Keratinocyte (primary cell): ENCODE results near the gene PRKN. TPM values are rescaled to one million over a fixed set of nuclear protein-coding genes. Genes with fewer than 3 reads are reported as not detected.

Source experiments
- DNase-seq: peaks from one replicate; pipeline ENCODE4 v3.0.0-alpha.2; 2011; ENCODE audit warnings: low read depth, missing footprints, low spot score
- FAIRE-seq: peaks from 2 replicates; lab custom pipeline; 2011; peaks lifted over from hg19 to GRCh38; lab: Jason Lieb, UNC
- H2AFZ ChIP-seq: 2 replicates; pipeline ENCODE4 v1.6.0; 2012; ENCODE audit warnings: low read length, control low read depth, inconsistent platforms; ENCODE audit not compliant: control insufficient read depth
- H3K27ac ChIP-seq: 2 replicates; pipeline ENCODE4 v1.5.1; 2011; ENCODE audit warnings: low read length; ENCODE audit not compliant: control insufficient read depth, insufficient read depth
- H3K27me3 ChIP-seq: 3 replicates; pipeline ENCODE4 v1.6.0; 2011; ENCODE audit warnings: low read length; ENCODE audit not compliant: control insufficient read depth, insufficient read depth; ENCODE audit errors: extremely low read depth
- H3K36me3 ChIP-seq, 2 experiments: 2 replicates in 1 of 2; 3 replicates in 1 of 2; pipeline ENCODE4 v1.5.1; 2011; ENCODE audit warnings: low read length in 2 of 2, mild to moderate bottlenecking in 1 of 2; ENCODE audit not compliant: control insufficient read depth in 2 of 2, insufficient read depth in 2 of 2; ENCODE audit errors: extremely low read depth in 1 of 2
- H3K4me1 ChIP-seq: 3 replicates; pipeline ENCODE4 v1.5.1; 2011; ENCODE audit warnings: low read length; ENCODE audit not compliant: control insufficient read depth, insufficient read depth; ENCODE audit errors: extremely low read depth
- H3K4me2 ChIP-seq: 3 replicates; pipeline ENCODE4 v1.6.0; 2011; ENCODE audit warnings: low read depth, low read length; ENCODE audit not compliant: control insufficient read depth, insufficient read depth; ENCODE audit errors: extremely low read depth
- H3K4me3 ChIP-seq, 3 experiments: fragments of 200-600 bp in 1 of 3; sonication (generic) in 1 of 3; 2 replicates in 2 of 3; 3 replicates in 1 of 3; pipeline ENCODE4 v1.5.1; 2011 to 2016; ENCODE audit warnings: low read length in 3 of 3, mild to moderate bottlenecking in 3 of 3, control low read depth in 2 of 3, inconsistent platforms in 1 of 3, low read depth in 1 of 3, mixed read lengths in 1 of 3, mixed run types in 1 of 3, moderate library complexity in 1 of 3; ENCODE audit not compliant: control insufficient read depth in 2 of 3, insufficient read depth in 2 of 3; ENCODE audit errors: extremely low read depth in 1 of 3
- H3K79me2 ChIP-seq: 2 replicates; pipeline ENCODE4 v1.6.0; 2012; ENCODE audit warnings: low read length; ENCODE audit not compliant: control insufficient read depth, insufficient read depth
- H3K9ac ChIP-seq: 3 replicates; pipeline ENCODE4 v1.6.0; 2011; ENCODE audit warnings: low read length; ENCODE audit not compliant: control insufficient read depth, insufficient read depth; ENCODE audit errors: extremely low read depth
- H3K9me1 ChIP-seq: 3 replicates; pipeline ENCODE4 v1.6.0; 2011; ENCODE audit warnings: low read length; ENCODE audit not compliant: control insufficient read depth, insufficient read depth; ENCODE audit errors: extremely low read depth
- H3K9me3 ChIP-seq: 2 replicates; pipeline ENCODE4 v1.5.1; 2012; ENCODE audit warnings: low read depth, low read length; ENCODE audit not compliant: control insufficient read depth
- H4K20me1 ChIP-seq: 3 replicates; pipeline ENCODE4 v1.6.0; 2011; ENCODE audit warnings: low read length; ENCODE audit not compliant: control insufficient read depth, insufficient read depth; ENCODE audit errors: extremely low read depth
- CTCF ChIP-seq, 3 experiments: IDR thresholded peaks in 1 of 3; conservative IDR thresholded peaks in 1 of 3; optimal IDR thresholded peaks in 1 of 3; 2 replicates in 2 of 3; 3 replicates in 1 of 3; pipeline versions ENCODE3 to v1.5.1; 2011; ENCODE audit warnings: low read length in 3 of 3, mild to moderate bottlenecking in 3 of 3, moderate library complexity in 2 of 3, control low read depth in 1 of 3, inconsistent platforms in 1 of 3; ENCODE audit not compliant: insufficient read depth in 2 of 3; ENCODE audit errors: extremely low read depth in 1 of 3
- EZH2 ChIP-seq: IDR thresholded peaks from one replicate; pipeline ENCODE4 v1.6.1; 2012; ENCODE audit warnings: inconsistent platforms, mild to moderate bottlenecking, low read length, moderate library complexity
- dilution Hi-C: fragments of 300-500 bp; cut with MboI; formaldehyde crosslinking; loops from one replicate; pipeline ENCODE4 v1.7.0; 2020; ENCODE audit warnings: low sequenced_read_pairs; ENCODE audit not compliant: extremely low pct_ligation_motif_present
- polyA plus RNA-seq, 5 experiments: library from polyadenylated mRNA; depleted of rRNA in 3 of 5; stranded (reverse) in 3 of 5; stranded (forward) in 1 of 5; unstranded in 1 of 5; fragments of >200 nt; gene quantifications; 1 replicate in 1 of 5; 2 replicates in 3 of 5; 3 replicates in 1 of 5; pipeline versions ENCODE4 v1.2.1 to v1.2.3, GENCODE V29; 2011 to 2012; ENCODE audit warnings: missing spikeins in 2 of 5, low read depth in 1 of 5, low replicate concordance in 1 of 5

PRKN gene
- polyA plus RNA-seq, 1 donor (not counting 4 experiments of a cell fraction or from before 2014, with no cell fraction given): 0.67 TPM

GRCh38 chr6:162181741-162182401 is 545.7 kb downstream of the PRKN start:
- no peaks in the 10 kb centered on the region for H3K9me1 ChIP-seq
- no peaks in the 10 kb centered on the region for H3K79me2 ChIP-seq
- no peak overlapping the region for H3K27ac ChIP-seq
- DNase-seq (no peak), FAIRE-seq (peak; percentile 76)
- peak overlapping the region; percentile 49 for H3K4me2 ChIP-seq
- TF ChIP-seq EZH2 (no peak), CTCF (optimal IDR thresholded peaks at IDR 0.05 in 1 of 3, IDR thresholded peaks at IDR 0.05 in 1 of 3, conservative IDR thresholded peaks at IDR 0.05 in 1 of 3; ENCODE audit: extremely low read depth in 1 of 3, insufficient read depth in 2 of 3, low read length in 3 of 3) (no peak)
- H3K9ac ChIP-seq: no peak overlapping the region
- H3K9me3 ChIP-seq: no peaks in the 10 kb centered on the region
- dilution Hi-C loops: no loop called here
- H3K4me3 ChIP-seq: no peak overlapping the region
- peak overlapping the region; percentile 10 for H2AFZ ChIP-seq
- no peaks in the 10 kb centered on the region for H3K27me3 ChIP-seq
- no peaks in the 10 kb centered on the region for H3K36me3 ChIP-seq
- no peaks in the 10 kb centered on the region for H4K20me1 ChIP-seq
- peaks cover 7% of the 10 kb centered on the region for H3K4me1 ChIP-seq

GRCh38 chr6:162181111-162181510 is 546.5 kb downstream of the PRKN start:
- FAIRE-seq: no peak
- Histone ChIP-seq H3K9ac (no peak overlapping the region), H2AFZ (no peak overlapping the region), H3K4me2 (no peak overlapping the region), H3K27me3 (no peaks in the 10 kb centered on the region), H3K4me3 (no peak overlapping the region), H3K36me3 (no peaks in the 10 kb centered on the region), H4K20me1 (no peaks in the 10 kb centered on the region), H3K79me2 (no peaks in the 10 kb centered on the region), H3K27ac (no peak overlapping the region), H3K9me3 (no peaks in the 10 kb centered on the region), H3K9me1 (no peaks in the 10 kb centered on the region), H3K4me1 (peaks cover 7% of the 10 kb centered on the region)
- dilution Hi-C loops: no loop called here
- TF ChIP-seq CTCF (optimal IDR thresholded peaks at IDR 0.05 in 1 of 3, IDR thresholded peaks at IDR 0.05 in 1 of 3, conservative IDR thresholded peaks at IDR 0.05 in 1 of 3; ENCODE audit: extremely low read depth in 1 of 3, insufficient read depth in 2 of 3, low read length in 3 of 3) (no peak), EZH2 (no peak)
- no peak for DNase-seq
